Tibial nerve (tissue), 4 donors: ENCODE results near the gene TSHZ2. TPM values are rescaled to one million over a fixed set of nuclear protein-coding genes. Genes with fewer than 3 reads are reported as not detected.

ENCODE experiments used
- DNase-seq, 2 donors: peaks; one replicate each; pipeline ENCODE4 v3.0.0-alpha.2; 2019; ENCODE audit warnings: low spot score in 2 of 2
- H3K27ac ChIP-seq, 4 donors: fragments of 200-600 bp; sonication (generic) in 3 of 4; one replicate each; pipeline ENCODE4 v1.5.1; 2017 to 2019; ENCODE audit warnings: mild to moderate bottlenecking in 1 of 4
- H3K27me3 ChIP-seq, 2 donors: fragments of 200-600 bp; sonication (generic) in 1 of 2; one replicate each; pipeline versions ENCODE4 v1.5.1 to v1.6.0; 2017 to 2019
- H3K36me3 ChIP-seq, 3 donors: fragments of 200-600 bp; sonication (generic); one replicate each; pipeline ENCODE4 v1.5.1; 2018 to 2019
- H3K4me1 ChIP-seq, 4 donors: fragments of 200-600 bp; sonication (generic) in 3 of 4; one replicate each; pipeline ENCODE4 v1.5.1; 2017 to 2019
- H3K4me3 ChIP-seq, 4 donors: fragments of 200-600 bp; sonication (generic) in 3 of 4; one replicate each; pipeline ENCODE4 v1.5.1; 2017 to 2019; ENCODE audit warnings: mild to moderate bottlenecking in 1 of 4, moderate library complexity in 1 of 4
- H3K9me3 ChIP-seq, 4 donors: fragments of 200-600 bp; sonication (generic) in 3 of 4; one replicate each; pipeline ENCODE4 v1.5.1; 2017 to 2019
- EP300 ChIP-seq, 2 donors: sonication (generic); formaldehyde crosslinking; IDR thresholded peaks; one replicate each; pipeline ENCODE4 v1.6.1; 2017; ENCODE audit warnings: antibody characterized with exemption in 2 of 2, mild to moderate bottlenecking in 1 of 2
- POLR2A ChIP-seq, 2 donors: fragments of 450-650 bp; IDR thresholded peaks; one replicate each; pipeline ENCODE4 v1.6.1; 2017; ENCODE audit warnings: antibody characterized with exemption in 2 of 2, mild to moderate bottlenecking in 2 of 2, moderate library complexity in 2 of 2
- WGBS, 2 donors: methylation state at CpG; one replicate each; pipeline ENCODE4 v1.1.5; 2018; 5-methylcytosine and 5-hydroxymethylcytosine counted together
- total RNA-seq, 4 donors: library from RNA; depleted of rRNA; stranded (reverse); fragments of >200 nt; gene quantifications; one replicate each; pipeline ENCODE4 v1.1.0, GENCODE V29; 2016
- TF ChIP-seq, protein P1 (sequence below), 5 experiments: fragments of 200-600 bp in 3 of 5; fragments of 450-650 bp in 2 of 5; sonication (generic) in 3 of 5; IDR thresholded peaks; one replicate each; pipeline ENCODE4 v1.5.1; 2016 to 2019; ENCODE audit warnings: antibody characterized with exemption in 5 of 5, mild to moderate bottlenecking in 3 of 5, moderate library complexity in 2 of 5

TSHZ2 gene
- total RNA-seq, 4 donors from 2014 or later, result 20.9 to 33.7 (median 25.1) TPM

DNA sequence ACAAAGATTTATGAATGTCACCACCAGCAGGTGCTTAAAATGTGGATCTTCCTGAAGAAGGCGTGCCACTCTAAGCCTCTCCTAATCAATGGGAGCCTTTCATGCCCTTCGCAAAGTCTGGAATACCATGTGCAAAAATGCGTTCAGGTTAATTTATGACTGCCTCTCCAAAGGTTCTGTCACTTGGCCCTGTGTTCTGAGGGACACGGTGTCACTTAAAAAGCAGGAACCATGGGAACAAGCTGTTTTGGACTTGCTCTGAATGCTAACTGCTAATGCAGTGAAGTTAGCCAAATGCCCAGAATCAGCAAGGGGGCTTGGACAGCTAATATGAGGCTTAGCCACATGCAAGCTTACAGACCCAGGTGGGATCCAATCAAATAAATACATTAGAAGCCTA lies 250.3 kb downstream of the TSHZ2 start:
- WGBS, 2 donors, result 62 to 80% methylated on average over 4 of the region's 4 CpGs
- DNase-seq, result no peak
- Histone ChIP-seq H3K4me3 (no peak overlapping the region), H3K36me3 (no peaks in the 10 kb centered on the region), H3K27me3 (no peaks in the 10 kb centered on the region), H3K9me3 (no peaks in the 10 kb centered on the region), H3K27ac (no peak overlapping the region), H3K4me1 (no peaks in the 10 kb centered on the region)
- TF ChIP-seq, protein P1, sequence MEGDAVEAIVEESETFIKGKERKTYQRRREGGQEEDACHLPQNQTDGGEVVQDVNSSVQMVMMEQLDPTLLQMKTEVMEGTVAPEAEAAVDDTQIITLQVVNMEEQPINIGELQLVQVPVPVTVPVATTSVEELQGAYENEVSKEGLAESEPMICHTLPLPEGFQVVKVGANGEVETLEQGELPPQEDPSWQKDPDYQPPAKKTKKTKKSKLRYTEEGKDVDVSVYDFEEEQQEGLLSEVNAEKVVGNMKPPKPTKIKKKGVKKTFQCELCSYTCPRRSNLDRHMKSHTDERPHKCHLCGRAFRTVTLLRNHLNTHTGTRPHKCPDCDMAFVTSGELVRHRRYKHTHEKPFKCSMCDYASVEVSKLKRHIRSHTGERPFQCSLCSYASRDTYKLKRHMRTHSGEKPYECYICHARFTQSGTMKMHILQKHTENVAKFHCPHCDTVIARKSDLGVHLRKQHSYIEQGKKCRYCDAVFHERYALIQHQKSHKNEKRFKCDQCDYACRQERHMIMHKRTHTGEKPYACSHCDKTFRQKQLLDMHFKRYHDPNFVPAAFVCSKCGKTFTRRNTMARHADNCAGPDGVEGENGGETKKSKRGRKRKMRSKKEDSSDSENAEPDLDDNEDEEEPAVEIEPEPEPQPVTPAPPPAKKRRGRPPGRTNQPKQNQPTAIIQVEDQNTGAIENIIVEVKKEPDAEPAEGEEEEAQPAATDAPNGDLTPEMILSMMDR (IDR thresholded peaks at IDR 0.05), result no peak
- TF ChIP-seq POLR2A (IDR thresholded peaks at IDR 0.05) (no peak), EP300 (IDR thresholded peaks at IDR 0.05) (no peak)

DNA sequence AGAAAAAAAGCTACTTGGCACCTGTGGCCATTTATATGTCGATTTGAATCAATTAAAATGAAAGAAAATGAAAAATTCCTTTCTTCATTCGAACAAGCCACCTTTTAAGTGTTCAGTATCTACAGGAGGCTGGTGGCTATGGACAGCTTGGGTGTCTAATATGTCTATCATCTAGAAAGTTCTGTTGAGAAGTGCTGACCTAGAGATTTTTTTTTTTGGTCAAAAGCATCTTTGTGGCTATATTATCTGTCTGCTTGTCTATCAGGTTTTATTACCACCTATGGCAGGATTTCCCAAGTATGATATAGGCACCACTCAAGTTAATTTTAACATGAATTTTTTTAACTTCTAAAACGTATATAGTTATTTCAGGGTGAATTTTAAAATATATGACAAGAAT lies 250.8 kb downstream of the TSHZ2 start:
- WGBS, 2 donors, result 85 to 86% methylated on average over 3 of the region's 3 CpGs

DNA sequence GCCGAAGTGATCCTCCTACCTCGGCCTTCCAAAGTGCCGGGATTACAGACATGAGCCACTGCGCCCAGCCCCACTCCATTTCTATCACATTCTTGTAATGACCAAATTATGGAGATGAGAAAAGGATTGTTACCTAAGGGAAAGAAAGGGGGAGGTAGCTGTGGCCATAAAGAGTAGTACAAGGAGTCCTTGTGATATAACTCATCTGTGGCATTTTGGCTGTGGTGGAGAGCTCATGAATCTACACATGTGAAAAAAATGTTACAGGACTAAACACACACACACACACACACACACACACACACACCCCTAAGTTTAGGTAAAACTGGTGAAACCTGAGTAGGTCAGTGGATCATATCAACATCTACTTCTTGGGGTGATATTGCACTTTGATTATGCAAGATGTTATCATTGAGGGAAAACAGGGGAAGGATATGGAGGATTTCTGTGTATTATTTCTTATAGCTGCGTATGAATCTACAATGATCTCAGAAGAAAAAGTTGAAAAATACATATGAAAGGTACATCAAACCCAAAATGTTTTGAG lies 251.5 kb downstream of the TSHZ2 start:
- Histone ChIP-seq H3K9me3 (no peaks in the 10 kb centered on the region), H3K27me3 (no peaks in the 10 kb centered on the region), H3K36me3 (no peaks in the 10 kb centered on the region), H3K4me1 (no peaks in the 10 kb centered on the region), H3K4me3 (no peak overlapping the region), H3K27ac (no peak overlapping the region)
- WGBS, 2 donors, result 98 to 100% methylated on average over 5 of the region's 5 CpGs
- DNase-seq, result no peak
- TF ChIP-seq EP300 (IDR thresholded peaks at IDR 0.05) (no peak), POLR2A (IDR thresholded peaks at IDR 0.05) (no peak)
- TF ChIP-seq, protein P1 (IDR thresholded peaks at IDR 0.05), result no peak

More for the DNA sequence above, 250.8 kb downstream of the TSHZ2 start:
- TF ChIP-seq POLR2A (IDR thresholded peaks at IDR 0.05) (no peak), EP300 (IDR thresholded peaks at IDR 0.05) (no peak)
- TF ChIP-seq, protein P1 (IDR thresholded peaks at IDR 0.05), result no peak
- H3K4me3 ChIP-seq, result no peak overlapping the region
- no peaks in the 10 kb centered on the region for H3K36me3 ChIP-seq
- H3K9me3 ChIP-seq, result no peaks in the 10 kb centered on the region
- H3K27me3 ChIP-seq, result no peaks in the 10 kb centered on the region
- DNase-seq, result no peak
- no peak overlapping the region for H3K27ac ChIP-seq
- H3K4me1 ChIP-seq, result no peaks in the 10 kb centered on the region

GRCh38 chr20:53224851-53225250 lies 252.7 kb downstream of the TSHZ2 start:
- no peaks in the 10 kb centered on the region for H3K4me1 ChIP-seq
- DNase-seq, result no peak
- 93 to 96% methylated on average over 1 of the region's 1 CpG for WGBS, 2 donors
- H3K27ac ChIP-seq, result no peak overlapping the region
- no peaks in the 10 kb centered on the region for H3K27me3 ChIP-seq
- no peak overlapping the region for H3K4me3 ChIP-seq
- no peaks in the 10 kb centered on the region for H3K36me3 ChIP-seq
- H3K9me3 ChIP-seq, result no peaks in the 10 kb centered on the region
- TF ChIP-seq, protein P1 (IDR thresholded peaks at IDR 0.05), result no peak
- TF ChIP-seq POLR2A (IDR thresholded peaks at IDR 0.05), result no peak
- TF ChIP-seq EP300 (IDR thresholded peaks at IDR 0.05), result no peak

GRCh38 chr20:53226826-53227225 lies 254.7 kb downstream of the TSHZ2 start:
- TF ChIP-seq, protein P1 (IDR thresholded peaks at IDR 0.05), result no peak
- TF ChIP-seq POLR2A (IDR thresholded peaks at IDR 0.05), result no peak
- TF ChIP-seq EP300 (IDR thresholded peaks at IDR 0.05), result no peak
- Histone ChIP-seq H3K4me1 (no peaks in the 10 kb centered on the region), H3K36me3 (no peaks in the 10 kb centered on the region), H3K4me3 (no peak overlapping the region), H3K27me3 (no peaks in the 10 kb centered on the region), H3K27ac (no peak overlapping the region), H3K9me3 (no peaks in the 10 kb centered on the region)
- DNase-seq, result no peak
- 58 to 60% methylated on average over 7 of the region's 7 CpGs for WGBS, 2 donors
